Activated CD4-positive, alpha-beta T cell treated with anti-CD3 and anti-CD28 coated beads for 36 hours (primary cell): Measurements from ENCODE around the gene LUC7L. TPM values are rescaled to one million over a fixed set of nuclear protein-coding genes. Genes with fewer than 3 reads are reported as not detected.
A peak's percentile ranks its signal among the peaks of the same experiment; 100 is the strongest.
"Not testable (repeated sequence)": the region's sequence is repeated elsewhere in the genome, so short reads cannot be mapped to it uniquely, and the experiment has no call there.

Source experiments
- ATAC-seq: fragments of 200-7000 bp; cut with Tn5 transposase; one replicate; pipeline ENCODE4 v1.10.0; 2021; ENCODE audit warnings: mild to moderate bottlenecking, moderate library complexity
- CTCF ChIA-PET: fragments of 350-600 bp; sonication (Branson Sonifier 250); formaldehyde crosslinking; loops from one replicate; lab custom pipeline; 2021; ENCODE audit warnings: antibody characterized with exemption; lab: Charles Lee
- POLR2A ChIA-PET: fragments of 350-600 bp; sonication (Branson Sonifier 250); formaldehyde crosslinking; loops from one replicate; lab custom pipeline; 2021; ENCODE audit warnings: antibody characterized with exemption, inconsistent platforms; lab: Charles Lee
- DNase-seq: peaks from one replicate; pipeline ENCODE4 v3.0.0-alpha.2; 2020
- H3K27ac Mint-ChIP-seq: one replicate; pipeline ENCODE4 v1.8.0; 2021; ENCODE audit warnings: mixed read lengths
- H3K27me3 Mint-ChIP-seq: one replicate; pipeline ENCODE4 v1.8.0; 2021; ENCODE audit warnings: mixed read lengths
- H3K36me3 Mint-ChIP-seq: one replicate; pipeline ENCODE4 v1.8.0; 2021; ENCODE audit warnings: low read depth, mixed read lengths
- H3K4me1 Mint-ChIP-seq: one replicate; pipeline ENCODE4 v1.8.0; 2021; ENCODE audit warnings: mixed read lengths
- H3K4me3 Mint-ChIP-seq: one replicate; pipeline ENCODE4 v1.8.0; 2021; ENCODE audit warnings: mild to moderate bottlenecking, moderate library complexity, mixed read lengths
- H3K9me3 Mint-ChIP-seq: one replicate; pipeline ENCODE4 v1.8.0; 2021; ENCODE audit warnings: low read depth, mixed read lengths
- intact Hi-C, 2 experiments: fragments of 100-400 bp; cut with DNase I in 1 of 2; cut with micrococcal nuclease in 1 of 2; formaldehyde crosslinking; loops; one replicate each; pipeline versions ENCODE4 v1.14.2 to v1.15.1; 2022 to 2024; cut with DNase I, micrococcal nuclease
- total RNA-seq, 2 experiments: library from RNA; stranded (reverse); gene quantifications; one replicate each; pipeline ENCODE4 v1.2.3, GENCODE V29; 2021

LUC7L gene
- total RNA-seq, 2 experiments from 2014 or later = 44.6 to 50.1 TPM

GRCh38 chr16:212999-213398, 16.2 kb downstream of the LUC7L start:
- H3K4me1 Mint-ChIP-seq = no peaks in the 10 kb centered on the region
- no peak overlapping the region for H3K4me3 Mint-ChIP-seq
- no peaks in the 10 kb centered on the region for H3K9me3 Mint-ChIP-seq
- ChIA-PET POLR2A (no interaction called here), CTCF (interaction anchor here (0.6 to 1.2 kb wide), 5 partner anchors 12 to 179 kb away, joined by 3 to 5 read pairs (median 3); no protein-coding TSS in a partner anchor)
- DNase-seq (no peak), ATAC-seq (no peak)
- intact Hi-C loops = no loop called here
- no peak overlapping the region for H3K27ac Mint-ChIP-seq
- no peaks in the 10 kb centered on the region for H3K27me3 Mint-ChIP-seq
- peaks cover 28% of the 10 kb centered on the region for H3K36me3 Mint-ChIP-seq

GRCh38 chr16:211631-212180, 17.5 kb downstream of the LUC7L start:
- intact Hi-C loops, H3K4me3 Mint-ChIP-seq, H3K27ac Mint-ChIP-seq, DNase-seq, H3K4me1 Mint-ChIP-seq, ATAC-seq, POLR2A ChIA-PET, H3K27me3 Mint-ChIP-seq, H3K9me3 Mint-ChIP-seq: not testable (repeated sequence)
- CTCF ChIA-PET = interaction anchor here (1.1 to 1.3 kb wide), 3 partner anchors 16 to 115 kb away, joined by 3 to 5 read pairs (median 5); no protein-coding TSS in a partner anchor
- peaks cover 30% of the 10 kb centered on the region for H3K36me3 Mint-ChIP-seq

DNA sequence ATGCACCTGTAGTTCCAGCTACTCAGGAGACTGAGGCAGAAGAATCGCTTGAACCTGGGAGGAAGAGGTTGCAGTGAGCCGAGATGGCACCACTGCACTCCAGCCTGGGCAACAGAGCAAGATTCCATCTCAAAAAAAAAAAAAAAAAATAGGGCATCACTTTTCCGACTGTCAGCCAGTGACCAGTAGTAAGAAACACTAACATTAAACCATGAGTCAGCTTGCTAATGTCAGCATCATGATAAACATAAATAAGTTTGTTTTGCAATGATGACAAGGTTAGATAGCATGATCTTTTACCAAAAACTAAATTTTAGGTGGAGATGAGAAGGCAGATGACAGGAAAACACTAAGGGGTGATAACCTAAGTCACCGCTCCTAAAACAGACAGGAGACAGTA, 19.9 kb downstream of the LUC7L start:
- H3K4me1 Mint-ChIP-seq, H3K27me3 Mint-ChIP-seq, H3K4me3 Mint-ChIP-seq, ATAC-seq, intact Hi-C loops, H3K9me3 Mint-ChIP-seq, POLR2A ChIA-PET, DNase-seq, H3K27ac Mint-ChIP-seq: not testable (repeated sequence)
- H3K36me3 Mint-ChIP-seq = peaks cover 36% of the 10 kb centered on the region
- CTCF ChIA-PET = interaction anchor here (0.9 to 1.7 kb wide), 3 partner anchors 10 to 21 kb away, joined by 3 to 4 read pairs (median 4); no protein-coding TSS in a partner anchor

GRCh38 chr16:204046-204445, 25.2 kb downstream of the LUC7L start:
- peaks cover 40% of the 10 kb centered on the region for H3K36me3 Mint-ChIP-seq
- DNase-seq, H3K4me3 Mint-ChIP-seq, POLR2A ChIA-PET, H3K27ac Mint-ChIP-seq, intact Hi-C loops, ATAC-seq, H3K9me3 Mint-ChIP-seq, CTCF ChIA-PET, H3K27me3 Mint-ChIP-seq, H3K4me1 Mint-ChIP-seq: not testable (repeated sequence)

DNA sequence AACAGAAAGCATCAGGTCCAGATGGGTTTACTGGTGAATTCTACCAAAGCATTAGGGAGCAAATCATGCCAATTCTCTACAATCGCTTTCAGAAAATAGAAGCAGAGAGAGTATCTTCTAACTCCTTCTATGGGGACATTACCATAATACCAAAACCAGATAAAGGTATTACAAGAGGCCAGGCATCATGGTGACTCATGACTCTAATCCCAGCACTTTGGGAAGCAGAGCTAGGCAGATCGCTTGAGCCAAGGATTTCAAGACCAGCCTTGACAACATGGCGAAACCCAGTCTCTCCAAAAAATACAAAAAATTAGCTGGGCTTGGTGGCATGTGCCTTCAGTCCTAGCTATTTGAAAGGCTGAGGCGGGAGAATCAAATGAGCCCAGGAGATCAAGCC, 26.0 kb downstream of the LUC7L start:
- ChIA-PET POLR2A (no interaction called here), CTCF (no interaction called here)
- DNase-seq (no peak), ATAC-seq (no peak)
- no peak overlapping the region for H3K27ac Mint-ChIP-seq
- H3K36me3 Mint-ChIP-seq = peaks cover 42% of the 10 kb centered on the region
- no peaks in the 10 kb centered on the region for H3K4me1 Mint-ChIP-seq
- no peaks in the 10 kb centered on the region for H3K9me3 Mint-ChIP-seq
- intact Hi-C loops = no loop called here
- H3K4me3 Mint-ChIP-seq = no peak overlapping the region
- H3K27me3 Mint-ChIP-seq = no peaks in the 10 kb centered on the region

DNA sequence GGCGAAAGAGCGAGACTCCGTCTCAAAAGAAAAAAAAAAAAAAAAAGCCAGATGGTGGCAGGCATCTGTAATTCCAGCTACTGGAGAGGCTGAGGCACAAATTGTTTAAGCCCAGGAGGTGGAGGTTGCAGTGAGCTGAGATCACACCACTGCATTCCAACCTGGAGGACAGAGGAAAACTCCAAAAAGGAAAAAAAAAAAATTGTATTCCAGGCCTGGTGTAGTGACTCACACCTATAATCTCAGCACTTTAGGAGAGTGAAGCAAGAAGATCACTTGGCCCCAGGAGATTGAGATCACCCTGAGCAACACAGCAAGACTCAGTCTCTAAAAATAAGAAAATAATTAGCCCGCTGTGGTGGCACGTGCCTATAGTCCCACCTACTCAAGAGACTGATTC, 28.9 kb downstream of the LUC7L start:
- DNase-seq (no peak), ATAC-seq (no peak)
- H3K27ac Mint-ChIP-seq = no peak overlapping the region
- no peak overlapping the region for H3K4me3 Mint-ChIP-seq
- H3K27me3 Mint-ChIP-seq = no peaks in the 10 kb centered on the region
- peaks cover 39% of the 10 kb centered on the region for H3K36me3 Mint-ChIP-seq
- ChIA-PET POLR2A (no interaction called here), CTCF (no interaction called here)
- H3K9me3 Mint-ChIP-seq = no peaks in the 10 kb centered on the region
- intact Hi-C loops = no loop called here
- H3K4me1 Mint-ChIP-seq = no peaks in the 10 kb centered on the region

GRCh38 chr16:194516-194915, 34.7 kb downstream of the LUC7L start:
- Mint-ChIP-seq H3K4me3 (no peak overlapping the region), H3K27me3 (no peaks in the 10 kb centered on the region), H3K4me1 (no peaks in the 10 kb centered on the region), H3K36me3 (peaks cover 51% of the 10 kb centered on the region), H3K9me3 (no peaks in the 10 kb centered on the region), H3K27ac (no peak overlapping the region)
- DNase-seq = no peak
- ChIA-PET CTCF (interaction anchor here (1.0 kb wide), 1 partner anchor 12 kb away, joined by 3 read pairs; no protein-coding TSS in a partner anchor), POLR2A (no interaction called here)
- intact Hi-C loops = no loop called here
- no peak for ATAC-seq

- H3K4me3 Mint-ChIP-seq = no peak overlapping the region
- CTCF ChIA-PET = interaction anchor here (1.0 kb wide), 1 partner anchor 11 kb away, joined by 3 read pairs; no protein-coding TSS in a partner anchor
- peaks cover 52% of the 10 kb centered on the region for H3K36me3 Mint-ChIP-seq
- H3K9me3 Mint-ChIP-seq = no peaks in the 10 kb centered on the region
- no peaks in the 10 kb centered on the region for H3K27me3 Mint-ChIP-seq
- no peak overlapping the region for H3K27ac Mint-ChIP-seq
- POLR2A ChIA-PET = no interaction called here
- peaks cover 4% of the 10 kb centered on the region for H3K4me1 Mint-ChIP-seq
- ATAC-seq = no peak
- intact Hi-C loops = no loop called here
- DNase-seq = no peak
Measured at GRCh38 chr16:193441-193840, 35.8 kb downstream of the LUC7L start.

- ATAC-seq (no peak), DNase-seq (no peak)
- ChIA-PET POLR2A (no interaction called here), CTCF (interaction anchor here (0.7 to 1.6 kb wide), 2 partner anchors 39 to 74 kb away, joined by 4 to 5 read pairs; no protein-coding TSS in a partner anchor)
- Mint-ChIP-seq H3K27me3 (no peaks in the 10 kb centered on the region), H3K27ac (no peak overlapping the region), H3K4me3 (no peak overlapping the region), H3K36me3 (peaks cover 46% of the 10 kb centered on the region), H3K9me3 (no peaks in the 10 kb centered on the region), H3K4me1 (peaks cover 4% of the 10 kb centered on the region)
- intact Hi-C loops = no loop called here
Measured at GRCh38 chr16:192686-193085, 36.6 kb downstream of the LUC7L start.

GRCh38 chr16:191831-192230, 37.4 kb downstream of the LUC7L start:
- H3K27ac Mint-ChIP-seq = no peak overlapping the region

GRCh38 chr16:189604-190186, 39.6 kb downstream of the LUC7L start:
- ATAC-seq (no peak), DNase-seq (no peak)
- ChIA-PET POLR2A (no interaction called here), CTCF (interaction anchor here (1.3 kb wide), 1 partner anchor 83 kb away, joined by 4 read pairs; no protein-coding TSS in a partner anchor)
- peaks cover 40% of the 10 kb centered on the region for H3K36me3 Mint-ChIP-seq
- no peaks in the 10 kb centered on the region for H3K9me3 Mint-ChIP-seq
- peaks cover 4% of the 10 kb centered on the region for H3K4me1 Mint-ChIP-seq
- no peak overlapping the region for H3K4me3 Mint-ChIP-seq
- no peaks in the 10 kb centered on the region for H3K27me3 Mint-ChIP-seq
- intact Hi-C loops = no loop called here
- no peak overlapping the region for H3K27ac Mint-ChIP-seq

More at GRCh38 chr16:191831-192230, 37.4 kb downstream of the LUC7L start:
- ChIA-PET POLR2A (no interaction called here), CTCF (interaction anchor here (1.1 to 1.6 kb wide), 2 partner anchors 10 to 73 kb away, joined by 3 to 5 read pairs; no protein-coding TSS in a partner anchor)
- DNase-seq = no peak
- no peak for ATAC-seq
- Mint-ChIP-seq H3K27me3 (no peaks in the 10 kb centered on the region), H3K9me3 (no peaks in the 10 kb centered on the region), H3K4me1 (peaks cover 4% of the 10 kb centered on the region), H3K4me3 (no peak overlapping the region), H3K36me3 (peaks cover 41% of the 10 kb centered on the region)
- intact Hi-C loops = no loop called here

GRCh38 chr16:188674-189073, 40.6 kb downstream of the LUC7L start:
- no peaks in the 10 kb centered on the region for H3K27me3 Mint-ChIP-seq
- peaks cover 4% of the 10 kb centered on the region for H3K4me1 Mint-ChIP-seq
- no peak overlapping the region for H3K27ac Mint-ChIP-seq
- peak; percentile 60 for DNase-seq
- ChIA-PET POLR2A (interaction anchor here (0.7 to 1.0 kb wide), 2 partner anchors 29 to 39 kb away, joined by 3 read pairs; no protein-coding TSS in a partner anchor), CTCF (interaction anchor here (0.7 to 2.0 kb wide), 5 partner anchors 10 to 123 kb away, joined by 3 to 9 read pairs (median 4); no protein-coding TSS in a partner anchor)
- H3K36me3 Mint-ChIP-seq = peaks cover 36% of the 10 kb centered on the region
- peak; percentile 91 for ATAC-seq
- no peaks in the 10 kb centered on the region for H3K9me3 Mint-ChIP-seq
- intact Hi-C loops = no loop called here
- H3K4me3 Mint-ChIP-seq = no peak overlapping the region
